ENCODE measurements around the gene ABCG1. TPM values are rescaled to one million over a fixed set of nuclear protein-coding genes. Genes with fewer than 3 reads are reported as not detected.

ABCG1 gene
- total and polyA plus RNA-seq, 11 donors: 3.3 to 25.3 (median 13.5) TPM

DNA sequence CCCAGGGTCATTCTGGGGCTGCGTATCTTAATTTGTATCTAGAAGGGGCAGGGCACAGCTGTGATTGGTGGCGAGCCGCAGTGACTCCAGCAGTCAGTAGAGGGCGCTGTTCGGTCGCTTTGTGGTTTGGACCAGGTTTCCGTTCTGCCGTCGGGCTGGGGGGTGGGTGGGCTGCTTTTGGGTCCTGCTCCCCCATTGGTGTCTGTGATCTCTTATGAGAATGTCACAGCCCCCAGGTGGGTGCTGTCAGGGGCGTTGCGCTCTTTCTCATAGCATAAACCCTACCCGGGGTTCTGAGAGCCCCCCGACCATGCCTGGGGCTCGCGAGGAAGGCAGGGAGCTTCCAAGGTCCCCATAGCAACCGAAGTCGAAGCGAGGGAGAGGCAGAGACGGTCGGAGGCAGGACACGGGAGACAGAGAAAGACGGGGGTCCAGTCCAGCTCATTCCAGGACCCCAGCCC lies 90.8 kb downstream of the ABCG1 start:
- H3K36me3 ChIP-seq: no peaks in the 10 kb centered on the region
- H3K27me3 ChIP-seq: peaks cover 0 to 30% (median 3%) of the 10 kb centered on the region in 9 donors
- no peaks in the 10 kb centered on the region for H3K9me3 ChIP-seq
- TF ChIP-seq, protein P1, sequence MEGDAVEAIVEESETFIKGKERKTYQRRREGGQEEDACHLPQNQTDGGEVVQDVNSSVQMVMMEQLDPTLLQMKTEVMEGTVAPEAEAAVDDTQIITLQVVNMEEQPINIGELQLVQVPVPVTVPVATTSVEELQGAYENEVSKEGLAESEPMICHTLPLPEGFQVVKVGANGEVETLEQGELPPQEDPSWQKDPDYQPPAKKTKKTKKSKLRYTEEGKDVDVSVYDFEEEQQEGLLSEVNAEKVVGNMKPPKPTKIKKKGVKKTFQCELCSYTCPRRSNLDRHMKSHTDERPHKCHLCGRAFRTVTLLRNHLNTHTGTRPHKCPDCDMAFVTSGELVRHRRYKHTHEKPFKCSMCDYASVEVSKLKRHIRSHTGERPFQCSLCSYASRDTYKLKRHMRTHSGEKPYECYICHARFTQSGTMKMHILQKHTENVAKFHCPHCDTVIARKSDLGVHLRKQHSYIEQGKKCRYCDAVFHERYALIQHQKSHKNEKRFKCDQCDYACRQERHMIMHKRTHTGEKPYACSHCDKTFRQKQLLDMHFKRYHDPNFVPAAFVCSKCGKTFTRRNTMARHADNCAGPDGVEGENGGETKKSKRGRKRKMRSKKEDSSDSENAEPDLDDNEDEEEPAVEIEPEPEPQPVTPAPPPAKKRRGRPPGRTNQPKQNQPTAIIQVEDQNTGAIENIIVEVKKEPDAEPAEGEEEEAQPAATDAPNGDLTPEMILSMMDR (IDR thresholded peaks at IDR 0.05): peak; percentile 58 to 76 (median 71)
- no peak for TF ChIP-seq POLR2A (IDR thresholded peaks at IDR 0.05)
- no peak overlapping the region for H3K27ac ChIP-seq
- peaks cover 0 to 30% (median 15%) of the 10 kb centered on the region in 12 donors for H3K4me1 ChIP-seq
- 16 to 25% (median 21%) methylated on average over 15 to 22 of the region's 22 CpGs for WGBS, 4 donors
- intact Hi-C loops (cut with DNase I): loop anchor here in 6 of 10 donors (5.0 to 10.0 kb wide), 6 partner anchors 75 to 162 kb away; no protein-coding TSS in a partner anchor
- no peak overlapping the region for H3K4me3 ChIP-seq
- ATAC-seq: peak; percentile 6 to 68 (median 48)
- peak in 1 of 5 donors; percentile 52 for DNase-seq

DNA sequence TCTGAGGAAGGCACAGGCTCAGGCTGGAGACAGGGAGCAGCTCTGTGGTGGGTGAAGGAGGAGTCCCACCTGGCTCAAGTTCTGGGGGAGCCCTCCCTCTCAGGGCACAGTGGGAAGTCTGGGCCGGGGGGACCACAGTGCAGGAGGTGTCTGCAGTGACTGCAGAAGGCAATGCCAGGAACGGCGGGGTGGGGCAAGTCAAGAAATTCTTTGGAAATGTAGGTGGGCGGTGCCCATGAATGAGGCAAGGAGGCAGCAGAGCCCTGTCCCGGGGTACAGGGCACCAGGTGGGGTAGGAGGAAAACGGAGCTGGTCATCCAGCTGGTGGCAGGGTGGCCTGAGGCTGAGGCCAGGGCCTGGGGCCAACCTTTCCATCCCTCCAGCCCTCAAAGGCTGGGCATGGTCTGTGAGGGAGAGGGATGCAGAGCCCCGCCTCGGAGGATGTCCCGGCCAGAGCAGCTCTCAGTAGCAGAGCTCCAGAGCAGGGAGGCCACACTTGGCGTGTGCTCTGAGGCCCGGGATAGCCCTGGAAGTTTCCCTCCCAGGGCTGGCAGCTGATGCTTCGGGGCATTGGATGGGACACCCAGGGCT lies 91.6 kb downstream of the ABCG1 start:
- TF ChIP-seq, protein P1 (IDR thresholded peaks at IDR 0.05): no peak
- TF ChIP-seq POLR2A (IDR thresholded peaks at IDR 0.05): no peak
- H3K4me1 ChIP-seq: peaks cover 0 to 30% (median 16%) of the 10 kb centered on the region in 12 donors
- H3K27ac ChIP-seq: no peak overlapping the region
- 78 to 91% (median 83%) methylated on average over 11 to 12 of the region's 12 CpGs for WGBS, 4 donors
- no peak for ATAC-seq
- H3K4me3 ChIP-seq: no peak overlapping the region
- H3K9me3 ChIP-seq: no peaks in the 10 kb centered on the region
- intact Hi-C loops (cut with DNase I): loop anchor here in 5 of 10 donors (5.0 to 10.0 kb wide), 4 partner anchors 134 to 163 kb away; no protein-coding TSS in a partner anchor
- no peak for DNase-seq
- H3K27me3 ChIP-seq: peaks cover 0 to 30% (median 3%) of the 10 kb centered on the region in 9 donors
- no peaks in the 10 kb centered on the region for H3K36me3 ChIP-seq

DNA sequence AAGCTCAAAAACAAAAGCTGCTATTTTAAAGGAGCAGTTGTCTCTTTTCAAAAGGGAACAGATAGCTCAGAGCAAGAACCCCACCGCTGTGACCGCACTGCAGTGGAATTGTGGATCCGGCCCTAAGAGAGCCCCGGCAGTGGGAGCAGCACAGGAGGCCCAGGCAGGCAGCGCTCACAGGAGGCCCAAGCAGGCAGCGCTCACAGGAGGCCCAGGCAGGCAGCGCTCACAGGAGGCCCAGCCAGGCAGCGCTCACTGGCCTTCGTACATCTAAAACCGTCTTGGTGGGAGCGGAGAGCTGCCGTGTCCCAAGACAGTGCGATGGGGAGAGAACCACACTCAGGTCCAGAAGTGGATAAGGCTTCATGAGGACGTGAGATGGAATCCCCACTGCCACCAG lies 92.2 kb downstream of the ABCG1 start:
- WGBS, 4 donors: 91 to 94% (median 92%) methylated on average over 14 of the region's 14 CpGs
- intact Hi-C loops (cut with DNase I): loop anchor here in 5 of 10 donors (5.0 to 10.0 kb wide), 4 partner anchors 134 to 164 kb away; no protein-coding TSS in a partner anchor
- TF ChIP-seq, protein P1 (IDR thresholded peaks at IDR 0.05): no peak
- TF ChIP-seq POLR2A (IDR thresholded peaks at IDR 0.05): no peak
- H3K9me3 ChIP-seq: no peaks in the 10 kb centered on the region
- ATAC-seq (no peak), DNase-seq (no peak)
- no peaks in the 10 kb centered on the region for H3K36me3 ChIP-seq
- no peak overlapping the region for H3K4me3 ChIP-seq
- H3K27me3 ChIP-seq: peaks cover 0 to 30% (median 3%) of the 10 kb centered on the region in 9 donors
- H3K4me1 ChIP-seq: peaks cover 0 to 30% (median 16%) of the 10 kb centered on the region in 12 donors
- H3K27ac ChIP-seq: no peak overlapping the region

DNA sequence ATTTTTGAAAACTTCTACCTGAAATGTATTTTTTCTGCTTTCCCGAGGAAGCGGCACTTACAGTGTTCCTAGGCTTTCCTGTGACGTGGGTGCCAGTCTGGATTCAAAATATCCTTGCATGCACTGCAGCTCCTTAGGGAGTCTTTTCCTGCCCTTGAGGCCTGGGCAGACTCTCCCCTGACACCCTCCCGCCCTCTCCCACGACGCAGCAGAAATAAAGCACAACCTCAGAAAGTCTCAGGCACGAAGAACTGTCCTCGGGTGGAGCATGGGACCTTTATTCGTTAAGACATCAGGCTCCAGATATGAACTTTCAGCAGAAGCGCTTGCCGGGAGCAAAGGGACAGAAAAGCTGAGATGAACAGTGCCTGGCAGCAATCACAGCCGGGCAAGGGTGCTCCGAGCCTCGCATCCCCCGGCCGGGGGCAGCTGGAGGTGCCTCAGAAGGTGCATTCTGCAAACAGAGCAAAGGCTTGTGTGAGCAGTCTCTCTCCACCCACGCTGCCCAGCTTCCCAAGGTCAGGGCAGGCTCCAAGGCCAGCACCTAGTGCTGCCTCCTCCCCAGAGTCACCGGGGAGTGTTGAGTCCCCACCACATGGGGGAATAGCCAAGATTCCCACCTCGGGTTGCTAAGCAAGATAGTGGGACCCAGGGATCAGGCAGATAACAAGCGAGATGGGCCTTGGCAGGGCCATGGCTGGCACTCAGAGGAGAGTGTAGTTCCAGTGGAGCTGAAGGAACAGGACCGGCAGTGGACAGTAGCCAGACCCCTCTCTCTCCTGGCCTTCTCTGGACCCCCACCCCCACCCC lies 93.1 kb downstream of the ABCG1 start:
- Histone ChIP-seq H3K27ac (no peak overlapping the region), H3K4me1 (peaks cover 0 to 30% (median 16%) of the 10 kb centered on the region in 12 donors), H3K27me3 (peaks cover 0 to 22% (median 3%) of the 10 kb centered on the region in 9 donors), H3K4me3 (no peak overlapping the region), H3K36me3 (no peaks in the 10 kb centered on the region), H3K9me3 (no peaks in the 10 kb centered on the region)
- WGBS, 4 donors: 67 to 79% (median 72%) methylated on average over 16 to 21 of the region's 21 CpGs
- ATAC-seq: peak in 1 of 4 donors; percentile 27
- no peak for DNase-seq
- no peak for TF ChIP-seq POLR2A (IDR thresholded peaks at IDR 0.05)
- TF ChIP-seq, protein P1 (IDR thresholded peaks at IDR 0.05): no peak
- intact Hi-C loops (cut with DNase I): loop anchor here in 5 of 10 donors (5.0 to 10.0 kb wide), 4 partner anchors 133 to 165 kb away; no protein-coding TSS in a partner anchor

Data from heart left ventricle (tissue), 16 donors.